ENCODE data around the gene SLC25A11.

- TF ChIP-seq CTCF (IDR thresholded peaks at IDR 0.05; ENCODE audit: insufficient read depth, low read length, poor library complexity, severe bottlenecking) (peak; percentile 59), EZH2phosphoT487 (conservative IDR thresholded peaks at IDR 0.05; ENCODE audit: low read length) (no peak)
Measured at GRCh38 chr17:4980644-4981216, 40.9 kb upstream of the SLC25A11 start.
